HEK293T (cell line): ENCODE measurements around the gene SLCO3A1.

Experiments used
- CTCF ChIA-PET: fragments of 350-600 bp; formaldehyde crosslinking; extraction: SDS; loops from one replicate; lab custom pipeline; 2021; ENCODE audit warnings: antibody characterized with exemption, inconsistent platforms; lab: Yijun Ruan, JAX
- POLR2A ChIA-PET: fragments of 350-600 bp; formaldehyde crosslinking; extraction: SDS; loops from one replicate; lab custom pipeline; 2020; ENCODE audit warnings: antibody characterized with exemption, inconsistent platforms; lab: Yijun Ruan, JAX
- DNase-seq: peaks from one replicate; pipeline ENCODE4 v3.0.0; 2012; ENCODE audit warnings: mixed read lengths; ENCODE audit errors: extremely low spot score
- ARNT ChIP-seq: fragments of 450-650 bp; IDR thresholded peaks from 2 replicates; pipeline ENCODE4 v1.6.1; 2017; ENCODE audit warnings: mild to moderate bottlenecking
- BHLHE40 ChIP-seq: fragments of 450-650 bp; IDR thresholded peaks from 2 replicates; pipeline ENCODE4 v1.6.1; 2016; ENCODE audit warnings: mild to moderate bottlenecking, moderate library complexity, borderline replicate concordance
- CTBP1 ChIP-seq: fragments of 450-650 bp; IDR thresholded peaks from 2 replicates; pipeline ENCODE4 v1.6.1; 2016; ENCODE audit warnings: borderline replicate concordance
- ELF4 ChIP-seq: fragments of 450-650 bp; IDR thresholded peaks from 2 replicates; pipeline ENCODE4 v1.6.1; 2017; ENCODE audit warnings: antibody characterized with exemption
- FOXA1 ChIP-seq: fragments of 450-650 bp; IDR thresholded peaks from 2 replicates; pipeline ENCODE4 v1.6.1; 2016; ENCODE audit warnings: mild to moderate bottlenecking
- FOXK2 ChIP-seq: fragments of 450-650 bp; IDR thresholded peaks from 2 replicates; pipeline ENCODE4 v1.6.1; 2016; ENCODE audit warnings: mild to moderate bottlenecking
- FOXM1 ChIP-seq: fragments of 450-650 bp; IDR thresholded peaks from 2 replicates; pipeline ENCODE4 v1.6.1; 2017; ENCODE audit warnings: mild to moderate bottlenecking, borderline replicate concordance
- HDGF ChIP-seq: fragments of 450-650 bp; IDR thresholded peaks from 2 replicates; pipeline ENCODE4 v1.6.1; 2017; ENCODE audit warnings: antibody characterized with exemption, borderline replicate concordance
- L3MBTL2 ChIP-seq: fragments of 450-650 bp; conservative IDR thresholded peaks from 2 replicates; pipeline ENCODE4 v1.6.1; 2016; ENCODE audit warnings: mild to moderate bottlenecking
- LEF1 ChIP-seq: fragments of 450-650 bp; IDR thresholded peaks from 2 replicates; pipeline ENCODE4 v1.6.1; 2017; ENCODE audit warnings: mild to moderate bottlenecking, borderline replicate concordance
- NFRKB ChIP-seq: fragments of 450-650 bp; IDR thresholded peaks from 2 replicates; pipeline ENCODE4 v1.6.1; 2016; ENCODE audit warnings: mild to moderate bottlenecking, moderate library complexity
- PKNOX1 ChIP-seq: fragments of 450-650 bp; IDR thresholded peaks from 2 replicates; pipeline ENCODE4 v1.6.1; 2016
- SP1 ChIP-seq: fragments of 450-650 bp; IDR thresholded peaks from 2 replicates; pipeline ENCODE4 v1.6.1; 2017
- SUZ12 ChIP-seq: fragments of 450-650 bp; IDR thresholded peaks from 2 replicates; pipeline ENCODE4 v1.6.1; 2016; ENCODE audit warnings: mild to moderate bottlenecking
- TARDBP ChIP-seq: fragments of 450-650 bp; IDR thresholded peaks from 2 replicates; pipeline ENCODE4 v1.6.1; 2016
- ZNF384 ChIP-seq: fragments of 450-650 bp; IDR thresholded peaks from 2 replicates; pipeline ENCODE4 v1.6.1; 2016

The SLCO3A1 gene

GRCh38 chr15:91863621-91864255 lies 10.2 kb downstream of the SLCO3A1 start:
- CTCF ChIA-PET = interaction anchor here (1.0 kb wide), 1 partner anchor 158 kb away, joined by 4 read pairs; no protein-coding TSS in a partner anchor
- POLR2A ChIA-PET = no interaction called here
- DNase-seq = no peak
- no peak for TF ChIP-seq FOXK2
- no peak for TF ChIP-seq CTBP1
- no peak for TF ChIP-seq ARNT
- TF ChIP-seq HDGF = no peak
- no peak for TF ChIP-seq TARDBP
- TF ChIP-seq ZNF384 = no peak
- no peak for TF ChIP-seq ELF4
- TF ChIP-seq SUZ12 = no peak
- no peak for TF ChIP-seq FOXA1

GRCh38 chr15:91864664-91865063 lies 11.2 kb downstream of the SLCO3A1 start:
- CTCF ChIA-PET = interaction anchor here (1.0 kb wide), 1 partner anchor 12 kb away, joined by 3 read pairs; no protein-coding TSS in a partner anchor
- DNase-seq = no peak
- POLR2A ChIA-PET = no interaction called here
- no peak for TF ChIP-seq PKNOX1
- no peak for TF ChIP-seq ZNF384
- TF ChIP-seq NFRKB = no peak
- TF ChIP-seq ARNT = no peak
- no peak for TF ChIP-seq HDGF
- TF ChIP-seq TARDBP = no peak
- TF ChIP-seq LEF1 = no peak
- TF ChIP-seq L3MBTL2 = no peak

GRCh38 chr15:91865486-91865885 lies 12.0 kb downstream of the SLCO3A1 start:
- CTCF ChIA-PET = interaction anchor here (1.0 kb wide), 1 partner anchor 13 kb away, joined by 3 read pairs; no protein-coding TSS in a partner anchor
- TF ChIP-seq ELF4 (no peak), CTBP1 (no peak), FOXM1 (no peak), L3MBTL2 (no peak), TARDBP (no peak), SP1 (no peak), FOXA1 (no peak)
- POLR2A ChIA-PET = no interaction called here
- no peak for DNase-seq

- ChIA-PET POLR2A (no interaction called here), CTCF (no interaction called here)
- no peak for DNase-seq
- no peak for TF ChIP-seq BHLHE40
- no peak for TF ChIP-seq SP1
- TF ChIP-seq PKNOX1 = no peak
- TF ChIP-seq FOXM1 = no peak
- no peak for TF ChIP-seq ZNF384
- no peak for TF ChIP-seq FOXK2
- no peak for TF ChIP-seq NFRKB
- no peak for TF ChIP-seq FOXA1
- no peak for TF ChIP-seq L3MBTL2
- TF ChIP-seq CTBP1 = no peak
- no peak for TF ChIP-seq SUZ12
- no peak for TF ChIP-seq HDGF
- TF ChIP-seq TARDBP = no peak
- no peak for TF ChIP-seq ARNT
- TF ChIP-seq ELF4 = no peak
- TF ChIP-seq LEF1 = no peak
Observed at GRCh38 chr15:91865950-91866349, 12.4 kb downstream of the SLCO3A1 start.

GRCh38 chr15:91866371-91866905 lies 12.9 kb downstream of the SLCO3A1 start:
- CTCF ChIA-PET = no interaction called here

GRCh38 chr15:91866971-91867372 lies 13.5 kb downstream of the SLCO3A1 start:
- DNase-seq = no peak
- CTCF ChIA-PET = no interaction called here
- no peak for TF ChIP-seq SP1
- TF ChIP-seq FOXA1 = no peak
- no peak for TF ChIP-seq L3MBTL2
- no peak for TF ChIP-seq FOXK2
- TF ChIP-seq ELF4 = no peak
- no peak for TF ChIP-seq ARNT
- TF ChIP-seq PKNOX1 = no peak
- TF ChIP-seq ZNF384 = no peak
- TF ChIP-seq FOXM1 = no peak
- TF ChIP-seq TARDBP = no peak
- POLR2A ChIA-PET = no interaction called here

More at GRCh38 chr15:91866371-91866905, 12.9 kb downstream of the SLCO3A1 start:
- no peak for DNase-seq
- TF ChIP-seq ELF4 (no peak), SUZ12 (no peak), NFRKB (no peak), FOXA1 (no peak), HDGF (no peak), BHLHE40 (no peak), L3MBTL2 (no peak), FOXM1 (no peak), ZNF384 (no peak), PKNOX1 (no peak), TARDBP (no peak), LEF1 (no peak), FOXK2 (no peak), ARNT (no peak), SP1 (no peak), CTBP1 (no peak)
- POLR2A ChIA-PET = no interaction called here
